Fibroblast of the aortic adventitia (primary cell): ENCODE measurements around the gene RAI14. TPM values are rescaled to one million over a fixed set of nuclear protein-coding genes. Genes with fewer than 3 reads are reported as not detected.

Source experiments
- DNase-seq: peaks from one replicate; pipeline ENCODE4 v3.0.0-alpha.2; 2010; ENCODE audit warnings: low read depth
- H3K4me3 ChIP-seq: 2 replicates; pipeline ENCODE4 v1.5.1; 2011; ENCODE audit warnings: low read depth, mild to moderate bottlenecking, control low read depth, low read length, moderate library complexity
- CTCF ChIP-seq: IDR thresholded peaks from 2 replicates; pipeline ENCODE4 v1.5.1; 2011; ENCODE audit warnings: mild to moderate bottlenecking, low read length, control low read depth, inconsistent platforms; ENCODE audit not compliant: insufficient read depth
- total RNA-seq: library from RNA; depleted of rRNA; stranded (reverse); fragments of >200 nt; gene quantifications from 2 replicates; pipeline ENCODE4 v1.2.3, GENCODE V29; 2012; ENCODE audit warnings: low replicate concordance

RAI14 gene
- total RNA-seq, 1 donor, result 100 TPM

GRCh38 chr5:34616651-34617050 lies 39.5 kb upstream of the RAI14 start:
- no peak for TF ChIP-seq CTCF

GRCh38 chr5:34618371-34619065 lies 37.6 kb upstream of the RAI14 start:
- DNase-seq, result no peak
- TF ChIP-seq CTCF, result no peak
- no peak overlapping the region for H3K4me3 ChIP-seq

More at GRCh38 chr5:34616651-34617050, 39.5 kb upstream of the RAI14 start:
- no peak for DNase-seq
- H3K4me3 ChIP-seq, result no peak overlapping the region

DNA sequence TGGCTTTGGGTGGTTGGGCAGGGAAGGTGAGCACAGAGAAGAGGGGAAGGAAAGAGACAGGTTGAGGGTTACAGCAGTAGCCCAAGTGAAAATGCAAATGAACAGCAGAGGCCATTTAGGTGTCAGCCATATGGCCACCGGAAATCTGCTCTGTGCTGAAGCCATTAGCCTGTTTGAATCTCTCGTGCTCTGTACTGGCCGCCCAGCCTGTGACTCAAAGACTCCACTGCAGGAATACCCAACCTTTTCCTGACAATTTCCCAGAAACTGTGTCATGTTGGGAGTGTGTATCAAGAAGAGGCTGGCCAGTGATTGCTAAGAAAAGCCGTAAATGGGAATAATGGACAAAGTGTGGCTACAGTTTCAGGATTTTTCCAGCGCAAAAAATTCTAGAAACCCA lies 35.9 kb upstream of the RAI14 start:
- no peak for DNase-seq
- H3K4me3 ChIP-seq, result no peak overlapping the region
- TF ChIP-seq CTCF, result no peak

DNA sequence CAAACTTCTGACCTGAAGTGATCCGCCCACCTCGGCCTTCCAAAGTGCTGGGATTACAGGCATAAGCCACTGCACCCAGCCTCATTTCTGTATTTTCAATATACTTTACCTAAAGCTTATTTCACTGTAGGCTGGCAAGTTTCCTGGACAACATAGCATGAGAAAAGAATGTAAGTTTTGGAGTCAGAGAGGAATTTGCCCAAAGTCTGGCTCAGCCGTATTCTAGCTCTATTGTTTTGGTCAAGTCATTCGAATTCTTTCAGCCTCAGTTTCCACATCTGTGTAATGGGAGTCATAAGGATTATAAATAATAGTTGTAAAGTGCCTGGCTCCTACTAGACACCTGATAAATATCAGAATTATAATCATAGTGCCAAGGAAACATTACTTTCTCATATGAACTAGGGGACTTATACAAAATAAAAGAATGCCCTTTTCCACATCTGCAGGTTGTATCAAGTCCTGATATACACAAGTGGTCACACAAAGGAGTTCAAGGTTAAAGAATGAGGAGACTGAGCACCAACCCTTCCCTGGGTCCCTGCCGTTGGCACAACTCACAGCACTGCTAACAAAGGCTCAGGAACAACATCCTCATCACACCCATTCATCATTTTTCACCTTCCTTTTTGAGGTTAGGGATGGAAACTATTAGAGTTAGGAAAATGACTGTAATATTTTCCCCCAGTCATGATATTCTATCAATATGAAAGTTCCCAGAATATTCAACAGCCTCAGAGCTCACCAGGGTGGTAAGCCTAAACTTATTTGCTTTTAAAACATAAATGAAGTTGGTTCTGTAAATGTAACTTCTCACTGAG lies 34.6 kb upstream of the RAI14 start:
- H3K4me3 ChIP-seq, result no peak overlapping the region
- DNase-seq, result peak; percentile 68
- no peak for TF ChIP-seq CTCF

DNA sequence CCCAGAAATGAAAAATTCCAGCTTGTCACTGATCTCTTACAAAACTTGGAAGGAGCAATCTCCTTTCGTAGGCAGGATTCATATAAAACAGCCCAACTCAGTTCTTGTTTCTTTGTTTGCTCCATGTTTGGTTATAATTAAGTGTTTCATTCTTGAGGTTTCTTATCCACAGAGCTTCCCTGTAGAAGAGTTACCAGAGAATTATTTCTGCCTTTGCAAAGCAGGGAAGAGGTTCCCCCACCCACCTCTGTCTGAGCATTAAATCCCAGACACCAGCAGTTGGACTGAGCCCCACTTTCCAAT lies 34.1 kb upstream of the RAI14 start:
- no peak overlapping the region for H3K4me3 ChIP-seq
- TF ChIP-seq CTCF, result no peak
- DNase-seq, result peak; percentile 68

GRCh38 chr5:34624691-34625090 lies 31.4 kb upstream of the RAI14 start:
- H3K4me3 ChIP-seq, result no peak overlapping the region
- no peak for TF ChIP-seq CTCF
- DNase-seq, result no peak
